GM19455 (cell line): Measurements from ENCODE around the gene GLIS1.

ENCODE experiments used
- ATAC-seq: cut with Tn5 transposase; IDR thresholded peaks from one replicate; pipeline ENCODE4 v1.9.1; 2021; ENCODE audit not compliant: unreplicated experiment

The GLIS1 gene

GRCh38 chr1:53600561-53600960, 138.4 kb downstream of the GLIS1 start:
- no peak for ATAC-seq

- ATAC-seq: no peak
Observed at GRCh38 chr1:53600001-53600400, 139.0 kb downstream of the GLIS1 start.

GRCh38 chr1:53599481-53599880, 139.5 kb downstream of the GLIS1 start:
- no peak for ATAC-seq

DNA sequence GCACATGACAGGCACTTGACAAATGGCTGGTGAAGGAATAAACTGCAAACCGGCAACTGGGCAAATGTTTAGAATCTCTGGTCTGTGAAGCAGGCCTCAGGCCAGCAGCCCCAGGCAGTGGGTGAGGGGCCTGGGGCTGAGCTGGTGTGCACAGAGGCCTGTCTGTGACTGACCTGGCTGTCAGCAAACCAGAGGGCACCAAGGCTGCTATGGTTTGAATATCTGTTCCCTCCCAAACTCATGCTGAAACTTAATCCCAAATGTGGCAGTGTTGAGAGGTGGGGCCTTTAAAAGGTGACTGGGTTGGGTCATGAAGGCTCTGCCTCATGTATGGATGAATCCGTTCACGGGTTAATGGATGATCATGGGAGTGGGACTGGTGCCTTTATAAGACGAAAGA, 140.0 kb downstream of the GLIS1 start:
- no peak for ATAC-seq

DNA sequence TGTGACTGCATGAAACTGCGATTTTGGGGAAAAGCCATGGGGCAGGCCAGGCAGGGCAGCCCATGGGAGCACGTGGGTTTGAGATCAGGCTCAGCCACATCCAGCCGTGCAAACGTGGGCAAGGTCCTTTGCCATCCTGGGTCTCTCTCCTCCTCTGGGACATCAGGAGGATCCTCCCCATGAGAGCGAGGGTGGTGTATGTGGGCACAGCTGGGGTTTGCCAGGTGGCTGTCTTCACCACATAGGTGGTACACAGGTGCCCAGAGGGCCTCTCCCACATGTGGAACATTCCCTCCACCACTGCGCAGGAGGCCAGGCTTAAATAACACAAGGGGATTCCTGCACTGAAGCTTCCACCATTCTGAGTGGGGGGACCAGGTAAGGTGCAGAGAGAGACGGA, 143.1 kb downstream of the GLIS1 start:
- no peak for ATAC-seq

- no peak for ATAC-seq
Observed at GRCh38 chr1:53594391-53595180, 144.4 kb downstream of the GLIS1 start.

GRCh38 chr1:53593758-53594380, 145.1 kb downstream of the GLIS1 start:
- no peak for ATAC-seq

DNA sequence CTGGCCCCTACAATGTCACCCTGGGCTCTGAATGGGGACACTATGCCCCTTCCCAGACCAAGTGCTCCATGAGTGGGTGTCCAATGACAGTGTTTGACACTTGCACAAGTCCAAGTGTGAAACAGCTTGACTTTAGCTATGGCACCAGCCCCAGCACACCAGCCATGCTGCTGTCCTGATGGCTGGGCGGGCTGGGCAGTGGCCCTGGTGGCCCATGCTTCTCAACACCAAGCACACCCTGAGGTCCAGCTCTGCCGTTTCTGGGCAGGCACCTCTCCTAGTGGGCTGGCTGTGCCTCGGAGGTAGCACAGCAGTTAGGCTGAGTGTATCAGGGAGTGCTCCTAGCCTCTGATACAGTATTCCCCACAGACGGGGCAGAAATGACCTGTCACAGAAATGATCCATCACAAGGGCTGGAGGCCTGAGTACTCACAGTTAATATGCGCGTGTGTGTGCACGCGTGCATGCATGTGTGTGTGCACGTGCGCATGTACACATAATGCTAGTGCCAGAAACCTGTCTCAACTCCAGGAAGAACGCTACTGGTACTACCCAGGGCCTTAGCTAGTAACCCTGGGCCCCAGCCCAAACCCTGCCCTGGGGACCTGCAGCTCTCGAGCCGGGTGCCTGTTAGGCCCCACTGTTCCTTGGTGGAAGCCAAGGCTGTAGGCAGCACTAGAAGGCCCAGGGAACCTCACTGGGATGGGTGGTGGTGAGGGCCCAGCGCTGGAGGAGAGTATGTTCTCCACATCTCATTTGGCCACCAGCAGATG, 145.8 kb downstream of the GLIS1 start:
- no peak for ATAC-seq

GRCh38 chr1:53592521-53592982, 146.4 kb downstream of the GLIS1 start:
- no peak for ATAC-seq

- no peak for ATAC-seq
Observed at GRCh38 chr1:53591924-53592323, 147.0 kb downstream of the GLIS1 start.

- no peak for ATAC-seq
Observed at GRCh38 chr1:53590531-53591515, 148.1 kb downstream of the GLIS1 start.

DNA sequence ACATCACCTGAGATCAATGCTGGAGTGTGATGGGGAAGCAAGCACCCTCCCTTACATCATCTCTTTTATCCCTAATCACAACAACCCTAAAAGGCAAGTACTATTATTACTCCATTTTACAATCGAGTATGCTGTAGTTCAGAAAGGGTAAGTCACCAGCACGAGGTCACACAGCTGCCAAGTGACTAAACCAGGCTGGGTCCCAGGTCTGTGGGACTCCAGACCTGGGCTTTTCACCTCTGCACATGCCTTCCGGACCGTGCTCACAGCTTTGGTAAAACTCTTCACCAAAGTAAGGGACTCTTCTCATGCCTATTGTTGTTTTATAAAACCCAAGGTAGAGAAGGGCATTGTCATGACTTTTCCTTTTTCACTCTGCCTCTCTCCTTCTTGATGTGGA, 148.9 kb downstream of the GLIS1 start:
- ATAC-seq: no peak

DNA sequence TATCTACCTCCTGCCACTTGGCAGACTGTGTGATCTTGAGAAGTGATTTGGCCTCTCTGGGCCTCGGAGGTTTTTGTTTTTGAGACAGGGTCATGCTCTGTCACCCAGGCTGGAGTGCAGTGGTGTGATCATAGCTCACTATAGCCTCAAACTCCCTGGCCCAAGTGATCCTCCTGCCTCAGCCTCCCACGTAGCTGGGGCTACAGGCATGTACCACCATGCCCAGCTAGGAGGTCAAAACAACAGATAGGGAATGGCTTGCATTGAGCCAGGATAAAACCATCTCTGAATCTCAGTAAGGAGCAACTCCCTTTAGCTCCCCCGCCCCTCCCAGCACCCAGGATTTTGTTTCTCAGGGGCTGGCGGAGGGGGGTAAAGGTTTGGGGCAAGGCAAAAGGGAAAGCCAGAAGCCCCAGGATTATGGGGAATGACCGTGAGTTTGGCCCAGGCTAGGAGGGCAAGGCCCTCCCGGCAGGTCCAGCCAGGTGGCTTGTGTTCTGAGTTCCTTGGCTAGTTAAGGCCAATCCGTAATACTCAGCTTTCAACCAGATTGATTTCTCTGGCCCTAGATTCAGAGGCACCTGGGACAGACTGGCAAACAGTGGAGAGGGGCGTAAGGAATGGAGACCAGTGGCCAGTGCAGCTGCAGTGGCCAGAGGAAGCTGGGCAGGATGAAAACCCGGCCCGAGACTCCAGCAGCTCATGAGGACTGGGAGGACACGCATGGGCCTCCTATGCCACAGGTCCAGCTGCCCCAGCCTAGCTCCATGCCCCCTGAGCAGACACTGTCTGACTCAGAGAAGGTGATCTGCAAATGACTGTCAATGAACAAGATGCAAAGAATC, 149.7 kb downstream of the GLIS1 start:
- ATAC-seq: no peak

DNA sequence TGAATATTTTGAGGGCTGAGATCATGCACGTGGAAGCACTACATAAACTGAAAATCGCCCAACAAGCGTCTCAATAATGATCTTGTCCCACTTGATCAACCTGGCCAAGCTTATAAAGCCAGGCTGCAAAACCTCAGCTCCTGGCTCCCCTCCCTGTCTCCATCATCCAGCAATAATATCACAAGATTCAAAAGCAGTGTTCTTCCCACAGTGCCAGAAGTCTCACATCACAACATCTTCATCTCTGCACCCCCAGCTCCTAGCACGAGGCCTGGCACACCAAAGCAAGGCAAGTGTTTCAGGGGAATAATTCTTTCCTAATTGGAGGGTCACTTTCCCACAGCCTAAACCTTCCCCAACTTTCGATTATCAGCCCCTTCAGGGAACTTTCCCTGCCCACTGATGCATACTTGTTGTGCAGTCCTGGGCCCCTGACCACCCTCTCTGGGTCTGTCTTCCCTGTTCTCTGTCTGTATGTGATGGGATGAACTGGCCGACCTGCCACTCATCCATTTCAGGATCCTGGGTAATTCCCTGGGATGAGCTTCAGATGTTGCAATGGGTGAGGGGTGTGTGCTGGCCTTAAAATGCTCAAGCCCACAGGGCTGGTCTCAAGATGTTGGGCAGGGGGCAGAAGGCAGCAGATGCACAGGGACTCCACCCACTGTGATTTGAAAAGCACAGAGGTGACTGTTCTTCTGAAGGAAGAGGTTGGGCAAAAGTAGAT, 150.7 kb downstream of the GLIS1 start:
- no peak for ATAC-seq

DNA sequence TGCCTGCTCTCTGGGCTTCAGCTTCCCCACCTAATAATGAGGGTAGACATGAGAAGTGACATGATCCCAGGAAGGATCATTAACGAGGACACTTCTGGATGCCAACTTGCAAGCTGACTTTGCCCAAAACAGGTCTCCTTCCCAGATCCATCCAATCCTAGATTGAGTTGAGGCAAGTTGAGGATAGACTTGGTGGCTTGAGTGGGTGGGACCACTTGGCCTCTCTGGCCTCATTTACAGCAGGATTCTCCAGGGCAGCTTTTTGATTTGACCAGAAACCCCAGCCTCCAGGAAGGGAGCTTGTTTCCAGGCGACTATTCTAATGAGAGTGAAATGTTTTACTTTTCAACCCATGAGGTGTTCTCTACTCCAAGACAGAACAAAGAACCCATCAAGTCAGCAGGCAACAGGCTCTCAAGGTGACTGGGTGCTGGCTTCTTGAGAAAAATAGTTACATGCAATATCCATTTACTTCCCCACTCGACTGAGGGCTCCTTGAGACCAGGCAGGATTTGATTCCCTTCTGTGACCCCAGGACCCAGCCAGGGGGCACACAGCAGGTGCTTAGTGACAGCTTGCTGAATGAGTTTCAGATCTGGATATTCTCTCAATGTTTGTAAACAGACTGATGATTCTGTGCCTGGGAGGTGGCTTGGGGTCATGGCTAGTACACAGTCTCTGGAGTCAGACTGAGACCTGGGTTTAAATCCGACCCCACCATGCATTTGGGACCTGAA, 151.5 kb downstream of the GLIS1 start:
- no peak for ATAC-seq

DNA sequence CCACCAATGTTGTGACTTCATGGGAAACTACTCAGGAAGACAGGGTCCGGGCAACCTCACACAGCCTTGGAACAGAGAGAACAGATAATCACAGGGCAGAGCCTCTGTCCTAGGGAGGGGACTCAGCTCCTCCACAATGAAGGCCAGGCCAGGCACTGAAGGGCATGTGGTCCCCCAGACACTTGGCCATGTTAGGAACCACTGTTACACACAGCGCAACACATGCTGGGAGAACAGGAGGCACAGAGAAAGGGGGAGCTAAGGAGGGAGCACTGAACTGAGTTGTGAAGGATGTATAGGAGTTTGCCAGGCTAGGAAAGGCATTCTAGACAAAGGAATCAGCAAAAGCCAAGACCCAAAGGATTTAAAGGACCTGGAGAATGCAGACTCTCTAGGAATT, 152.2 kb downstream of the GLIS1 start:
- ATAC-seq: no peak

GRCh38 chr1:53585565-53585964, 153.4 kb downstream of the GLIS1 start:
- no peak for ATAC-seq

GRCh38 chr1:53585129-53585528, 153.8 kb downstream of the GLIS1 start:
- ATAC-seq: no peak

DNA sequence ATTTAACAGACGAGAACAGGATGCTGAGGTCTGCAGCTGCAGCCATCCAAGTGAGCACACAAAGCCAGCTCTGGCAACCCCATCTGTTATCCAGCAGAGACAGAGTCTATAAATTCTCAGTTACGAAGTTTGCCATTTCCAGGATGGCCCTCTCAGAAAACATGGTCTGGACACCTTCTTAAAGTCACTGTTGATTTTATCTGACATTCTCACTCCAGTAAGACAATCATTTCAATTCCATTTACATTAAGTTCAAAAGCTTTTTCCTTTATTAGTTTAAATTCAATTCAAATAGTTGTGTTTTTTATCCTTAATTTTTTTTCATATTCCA, 154.2 kb downstream of the GLIS1 start:
- ATAC-seq: no peak
